Body of pancreas (tissue), 4 donors: Measurements from ENCODE around the gene DRD4. TPM values are rescaled to one million over a fixed set of nuclear protein-coding genes. Genes with fewer than 3 reads are reported as not detected.
"Not testable (repeated sequence)": the region's sequence is repeated elsewhere in the genome, so short reads cannot be mapped to it uniquely, and the experiment has no call there.

Experiments used
- ATAC-seq: fragments of 150-250 bp; one replicate; pipeline ENCODE4 v1.9.1; 2016
- DNase-seq, 4 donors: peaks; one replicate each; pipeline ENCODE4 v3.0.0-alpha.2; 2019
- H3K27ac ChIP-seq, 4 donors: fragments of 200-600 bp; sonication (generic); 1 replicate in 3 of 4; 2 replicates in 1 of 4; pipeline versions ENCODE4 v1.5.1 to v1.6.1; 2016 to 2019; ENCODE audit warnings: mild to moderate bottlenecking in 1 of 4, mixed read lengths in 1 of 4, moderate library complexity in 1 of 4
- H3K27me3 ChIP-seq, 2 donors: fragments of 200-600 bp; sonication (generic); one replicate each; pipeline ENCODE4 v1.6.0; 2016; ENCODE audit warnings: mild to moderate bottlenecking in 1 of 2
- H3K36me3 ChIP-seq, 2 donors: fragments of 200-600 bp; sonication (generic); replicated peaks in 1 of 2; 2 replicates each; pipeline ENCODE4 v1.5.1; 2016; ENCODE audit warnings: low read depth in 2 of 2; ENCODE audit not compliant: insufficient read depth in 1 of 2
- H3K4me1 ChIP-seq: fragments of 200-600 bp; sonication (generic); one replicate; pipeline ENCODE4 v1.6.0; 2016
- H3K4me3 ChIP-seq, 2 donors: fragments of 200-600 bp; sonication (generic); 1 replicate in 1 of 2; 2 replicates in 1 of 2; pipeline ENCODE4 v1.5.1; 2016 to 2019
- H3K9me3 ChIP-seq, 3 donors: fragments of 200-600 bp; sonication (generic); 1 replicate in 2 of 3; 2 replicates in 1 of 3; pipeline ENCODE4 v1.5.1; 2016
- CTCF ChIP-seq, 7 experiments: fragments of 450-650 bp in 4 of 7; fragments of 200-600 bp in 3 of 7; sonication (generic) in 3 of 7; IDR thresholded peaks; one replicate each; pipeline ENCODE4 v1.5.1; 2016 to 2019; ENCODE audit warnings: antibody characterized with exemption in 7 of 7
- POLR2A ChIP-seq, 3 donors: fragments of 450-650 bp; IDR thresholded peaks; one replicate each; pipeline ENCODE4 v1.6.1; 2016; ENCODE audit warnings: antibody characterized with exemption in 3 of 3, mild to moderate bottlenecking in 2 of 3
- WGBS, 2 donors: methylation state at CpG; one replicate each; pipeline ENCODE4 v1.1.5; 2017; 5-methylcytosine and 5-hydroxymethylcytosine counted together
- intact Hi-C: fragments of 100-400 bp; cut with DNase I; formaldehyde crosslinking; loops from one replicate; pipeline ENCODE4 v1.15.1; 2023
- total RNA-seq, 2 donors: library from RNA; depleted of rRNA; stranded (reverse); fragments of >200 nt; gene quantifications; one replicate each; pipeline ENCODE4 v1.1.0, GENCODE V29; 2016

DRD4 gene
- total RNA-seq, 2 donors from 2014 or later = 3.0 TPM; not detected in 1

GRCh38 chr11:688681-689080 lies 51.6 kb downstream of the DRD4 start:
- Histone ChIP-seq H3K27ac (peak overlapping the region in 1 of 4 donors; percentile 0), H3K4me1 (peaks cover 13% of the 10 kb centered on the region), H3K9me3 (no peaks in the 10 kb centered on the region), H3K36me3 (peaks cover 5 to 10% of the 10 kb centered on the region in 2 donors), H3K27me3 (no peaks in the 10 kb centered on the region), H3K4me3 (no peak overlapping the region)
- whole genome bisulfite sequencing, 2 donors = 62 to 81% methylated on average over 9 of the region's 9 CpGs
- TF ChIP-seq POLR2A (IDR thresholded peaks at IDR 0.05) (no peak), CTCF (IDR thresholded peaks at IDR 0.05) (no peak)
- intact Hi-C loops = no loop called here
- DNase-seq (peak in 1 of 4 donors; percentile 52), ATAC-seq (no peak)

GRCh38 chr11:689625-690024 lies 52.6 kb downstream of the DRD4 start:
- Histone ChIP-seq H3K4me3 (no peak overlapping the region), H3K9me3 (no peaks in the 10 kb centered on the region), H3K27ac (no peak overlapping the region), H3K27me3 (no peaks in the 10 kb centered on the region), H3K4me1 (peaks cover 19% of the 10 kb centered on the region), H3K36me3 (peaks cover 0 to 6% of the 10 kb centered on the region in 2 donors)
- whole genome bisulfite sequencing, 2 donors = 85 to 94% methylated on average over 2 to 7 of the region's 7 CpGs
- TF ChIP-seq POLR2A (IDR thresholded peaks at IDR 0.05) (no peak), CTCF (IDR thresholded peaks at IDR 0.05) (no peak)
- intact Hi-C loops = no loop called here
- DNase-seq = no peak
- no peak for ATAC-seq

GRCh38 chr11:690244-690643 lies 53.2 kb downstream of the DRD4 start:
- intact Hi-C loops, H3K9me3 ChIP-seq, H3K36me3 ChIP-seq, H3K4me3 ChIP-seq, ATAC-seq, H3K27me3 ChIP-seq, H3K27ac ChIP-seq, DNase-seq: not testable (repeated sequence)
- WGBS, 2 donors = 92 to 100% methylated on average over 3 of the region's 3 CpGs
- peaks cover 19% of the 10 kb centered on the region for H3K4me1 ChIP-seq

Other genes with a start within 250 kb of the DRD4 start
- 10 to 100 TPM; 46.2 to 48.8 TPM for gene PKP3, start 243.1 kb upstream of the DRD4 start, total RNA-seq
- 10 to 100 TPM; 50.8 to 65.6 TPM for gene SIGIRR, start 222.3 kb upstream of the DRD4 start, total RNA-seq
- gene ANO9, start 195.3 kb upstream of the DRD4 start, total RNA-seq = 10 to 100 TPM; 15.6 to 26.4 TPM
- 10 to 100 TPM; 17.4 to 93.3 TPM for gene PTDSS2, start 187.0 kb upstream of the DRD4 start, total RNA-seq
- 100 to 1,000 TPM in 1 of 2 donors, 10 to 100 TPM in 1; 97.8 to 153 TPM for gene RNH1, start 130.0 kb upstream of the DRD4 start, total RNA-seq
- gene HRAS, start 101.7 kb upstream of the DRD4 start, total RNA-seq = 10 to 100 TPM; 13.0 to 15.8 TPM
- 1 to 10 TPM; 1.6 to 2.3 TPM for gene LRRC56, start 99.7 kb upstream of the DRD4 start, total RNA-seq
- gene LMNTD2, start 76.5 kb upstream of the DRD4 start, total RNA-seq = 10 to 100 TPM in 1 of 2 donors, 1 to 10 TPM in 1; 6.0 to 12.9 TPM
- gene RASSF7, start 76.3 kb upstream of the DRD4 start, total RNA-seq = 100 to 1,000 TPM in 1 of 2 donors, 10 to 100 TPM in 1; 49.5 to 134 TPM
- 10 to 100 TPM; 18.2 to 34.3 TPM for gene PHRF1, start 60.8 kb upstream of the DRD4 start, total RNA-seq
- gene IRF7, start 21.3 kb upstream of the DRD4 start, total RNA-seq = 10 to 100 TPM; 10.4 to 10.9 TPM
- gene CDHR5, start 12.3 kb upstream of the DRD4 start, total RNA-seq = 10 to 100 TPM in 1 of 2 donors, not detected in 1; 14.5 TPM
- gene SCT, start 10.1 kb upstream of the DRD4 start, total RNA-seq = not detected
- gene DEAF1, start 58.0 kb downstream of the DRD4 start, total RNA-seq = 10 to 100 TPM; 15.8 to 28.0 TPM
- 10 to 100 TPM; 21.8 to 36.3 TPM for gene TMEM80, start 58.5 kb downstream of the DRD4 start, total RNA-seq
- gene EPS8L2, start 69.0 kb downstream of the DRD4 start, total RNA-seq = 100 to 1,000 TPM; 126 to 153 TPM
- gene TALDO1, start 110.2 kb downstream of the DRD4 start, total RNA-seq = 100 to 1,000 TPM in 1 of 2 donors, 10 to 100 TPM in 1; 78.9 to 119 TPM
- gene GATD1, start 140.2 kb downstream of the DRD4 start, total RNA-seq = 10 to 100 TPM; 14.0 to 28.7 TPM
- under 1 TPM in 1 of 2 donors, not detected in 1; 0.78 TPM for gene CEND1, start 152.8 kb downstream of the DRD4 start, total RNA-seq
- 10 to 100 TPM; 55.8 to 69.5 TPM for gene SLC25A22, start 161.0 kb downstream of the DRD4 start, total RNA-seq
- 10 to 100 TPM; 11.9 to 98.6 TPM for gene PIDD1, start 168.0 kb downstream of the DRD4 start, total RNA-seq
- 100 to 1,000 TPM; 395 to 402 TPM for gene RPLP2, start 172.7 kb downstream of the DRD4 start, total RNA-seq
- gene PNPLA2, start 181.6 kb downstream of the DRD4 start, total RNA-seq = 100 to 1,000 TPM in 1 of 2 donors, 10 to 100 TPM in 1; 72.1 to 351 TPM
- 100 to 1,000 TPM; 134 to 368 TPM for gene CRACR2B, start 190.7 kb downstream of the DRD4 start, total RNA-seq
- gene CD151, start 195.7 kb downstream of the DRD4 start, total RNA-seq = 100 to 1,000 TPM; 152 to 282 TPM
- 10 to 100 TPM; 33.5 to 83.4 TPM for gene POLR2L, start 205.3 kb downstream of the DRD4 start, total RNA-seq
- 10 to 100 TPM; 44.9 to 87.7 TPM for gene TSPAN4, start 205.6 kb downstream of the DRD4 start, total RNA-seq